Caki2 (cell line): ENCODE results near the gene ING3. TPM values are rescaled to one million over a fixed set of nuclear protein-coding genes. Genes with fewer than 3 reads are reported as not detected.
A peak's percentile ranks its signal among the peaks of the same experiment; 100 is the strongest.

Experiments used
- DNase-seq: peaks from one replicate; pipeline ENCODE4 v3.0.0-alpha.2; 2015; ENCODE audit warnings: low read depth
- in situ Hi-C: cut with HindIII; loops from 2 replicates; pipeline ENCODE4 v1.10.0; 2016; ENCODE audit warnings: low sequenced_read_pairs, low pct_unique_long_range_greater_than_20kb, mixed read lengths
- total RNA-seq: library from RNA; depleted of rRNA; stranded (reverse); fragments of >200 nt; shearing (Covaris generic); gene quantifications from 2 replicates; pipeline ENCODE4 v1.2.3, GENCODE V29; 2014; ENCODE audit warnings: low replicate concordance; rRNA removed

Gene ING3
- 12.5 and 13.2 TPM in 2 replicates for total RNA-seq

- peak; percentile 97 for DNase-seq
- in situ Hi-C loops = no loop called here
Observed at GRCh38 chr7:120950539-120951308, at the start of gene ING3. TSS of gene ING3 (plus strand) at chr7:120950777. CDS start at chr7:120950897, 120 bp downstream.

- no peak for DNase-seq
- in situ Hi-C loops = no loop called here
Observed at GRCh38 chr7:120915314-120916105, 35.1 kb upstream of the ING3 start.

- no peak for DNase-seq
- in situ Hi-C loops = no loop called here
Observed at GRCh38 chr7:120916121-120916520, 34.5 kb upstream of the ING3 start.

- DNase-seq = no peak
- in situ Hi-C loops = no loop called here
Observed at GRCh38 chr7:120916538-120916937, 34.0 kb upstream of the ING3 start.

- DNase-seq = no peak
- in situ Hi-C loops = no loop called here
Observed at GRCh38 chr7:120919466-120919865, 31.1 kb upstream of the ING3 start.

- in situ Hi-C loops = no loop called here
- no peak for DNase-seq
Observed at GRCh38 chr7:120920034-120920433, 30.5 kb upstream of the ING3 start.

- no peak for DNase-seq
- in situ Hi-C loops = no loop called here
Observed at GRCh38 chr7:120920591-120921274, 29.8 kb upstream of the ING3 start.

GRCh38 chr7:120924837-120925236, 25.7 kb upstream of the ING3 start:
- no peak for DNase-seq
- in situ Hi-C loops = no loop called here

GRCh38 chr7:120925392-120925791, 25.2 kb upstream of the ING3 start:
- in situ Hi-C loops = no loop called here
- no peak for DNase-seq

GRCh38 chr7:120926943-120927346, 23.6 kb upstream of the ING3 start:
- peak; percentile 16 for DNase-seq
- in situ Hi-C loops = no loop called here

- DNase-seq = no peak
- in situ Hi-C loops = no loop called here
Observed at GRCh38 chr7:120927454-120928103, 23.0 kb upstream of the ING3 start.

- in situ Hi-C loops = no loop called here
- no peak for DNase-seq
Observed at GRCh38 chr7:120931243-120931642, 19.3 kb upstream of the ING3 start.

GRCh38 chr7:120933475-120933874, 17.1 kb upstream of the ING3 start:
- no peak for DNase-seq
- in situ Hi-C loops = no loop called here

GRCh38 chr7:120939345-120939744, 11.2 kb upstream of the ING3 start:
- DNase-seq = no peak
- in situ Hi-C loops = no loop called here

GRCh38 chr7:120941064-120941463, 9.5 kb upstream of the ING3 start:
- in situ Hi-C loops = no loop called here
- DNase-seq = peak; percentile 26

- DNase-seq = no peak
- in situ Hi-C loops = no loop called here
Observed at GRCh38 chr7:120941856-120942255, 8.7 kb upstream of the ING3 start.

- DNase-seq = no peak
- in situ Hi-C loops = no loop called here
Observed at GRCh38 chr7:120942861-120943260, 7.7 kb upstream of the ING3 start.

GRCh38 chr7:120944826-120945562, 5.6 kb upstream of the ING3 start:
- no peak for DNase-seq
- in situ Hi-C loops = no loop called here
